ENCODE results near the gene PTF1A. TPM values are rescaled to one million over a fixed set of nuclear protein-coding genes. Genes with fewer than 3 reads are reported as not detected.
"Not testable (repeated sequence)": the region's sequence is repeated elsewhere in the genome, so short reads cannot be mapped to it uniquely, and the experiment has no call there.

The PTF1A gene
- total RNA-seq, 4 donors from 2014 or later, result not detected

DNA sequence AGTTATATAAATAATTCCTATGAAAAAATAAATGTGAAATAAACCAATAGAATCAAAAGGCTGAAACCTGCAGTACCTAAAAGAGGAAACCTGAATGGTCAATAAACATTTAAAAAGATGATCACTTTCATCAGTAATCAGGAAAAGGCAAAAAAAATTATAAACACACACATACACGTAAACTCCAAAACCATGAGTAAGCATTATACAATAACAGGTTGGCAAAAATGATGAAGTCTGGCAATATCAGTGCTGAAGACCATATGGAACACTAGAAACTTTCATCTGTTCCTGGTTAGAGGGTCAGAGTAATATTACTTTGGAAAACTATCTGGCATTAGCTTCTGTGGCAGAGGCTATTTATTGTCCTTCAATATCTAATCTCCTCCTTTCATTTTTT lies 38.5 kb downstream of the PTF1A start:
- DNase-seq (ENCODE audit: low spot score in 2 of 2), result no peak
- TF ChIP-seq, protein P1, sequence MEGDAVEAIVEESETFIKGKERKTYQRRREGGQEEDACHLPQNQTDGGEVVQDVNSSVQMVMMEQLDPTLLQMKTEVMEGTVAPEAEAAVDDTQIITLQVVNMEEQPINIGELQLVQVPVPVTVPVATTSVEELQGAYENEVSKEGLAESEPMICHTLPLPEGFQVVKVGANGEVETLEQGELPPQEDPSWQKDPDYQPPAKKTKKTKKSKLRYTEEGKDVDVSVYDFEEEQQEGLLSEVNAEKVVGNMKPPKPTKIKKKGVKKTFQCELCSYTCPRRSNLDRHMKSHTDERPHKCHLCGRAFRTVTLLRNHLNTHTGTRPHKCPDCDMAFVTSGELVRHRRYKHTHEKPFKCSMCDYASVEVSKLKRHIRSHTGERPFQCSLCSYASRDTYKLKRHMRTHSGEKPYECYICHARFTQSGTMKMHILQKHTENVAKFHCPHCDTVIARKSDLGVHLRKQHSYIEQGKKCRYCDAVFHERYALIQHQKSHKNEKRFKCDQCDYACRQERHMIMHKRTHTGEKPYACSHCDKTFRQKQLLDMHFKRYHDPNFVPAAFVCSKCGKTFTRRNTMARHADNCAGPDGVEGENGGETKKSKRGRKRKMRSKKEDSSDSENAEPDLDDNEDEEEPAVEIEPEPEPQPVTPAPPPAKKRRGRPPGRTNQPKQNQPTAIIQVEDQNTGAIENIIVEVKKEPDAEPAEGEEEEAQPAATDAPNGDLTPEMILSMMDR (IDR thresholded peaks at IDR 0.05), result no peak
- TF ChIP-seq POLR2A (IDR thresholded peaks at IDR 0.05), result no peak
- no peak overlapping the region for H3K4me3 ChIP-seq (ENCODE audit: low read depth, poor library complexity, severe bottlenecking)
- WGBS, 2 donors, result 63 to 74% methylated on average over 1 of the region's 1 CpG
- intact Hi-C loops (cut with DNase I; ENCODE audit: low total_unique reads), result no loop called here

DNA sequence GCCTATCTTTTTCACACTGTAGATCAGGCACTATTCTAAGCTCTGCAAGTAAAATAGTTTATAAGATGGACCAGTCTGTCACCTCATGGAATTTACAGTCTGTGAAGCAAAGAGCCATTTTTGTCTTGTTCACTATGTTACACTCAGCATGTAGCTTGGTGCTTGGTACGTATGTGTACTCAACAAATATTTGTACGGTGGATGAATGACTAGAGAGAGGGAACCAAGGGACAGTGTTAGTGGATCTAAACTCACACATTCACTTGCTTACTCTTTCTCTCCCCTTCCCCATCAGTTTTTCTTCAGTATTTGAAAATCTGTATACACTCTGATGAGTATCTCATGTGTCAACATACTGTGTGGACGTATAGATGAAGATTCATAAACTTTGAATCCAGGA lies 45.9 kb downstream of the PTF1A start:
- intact Hi-C loops (cut with DNase I; ENCODE audit: low total_unique reads), result no loop called here

DNA sequence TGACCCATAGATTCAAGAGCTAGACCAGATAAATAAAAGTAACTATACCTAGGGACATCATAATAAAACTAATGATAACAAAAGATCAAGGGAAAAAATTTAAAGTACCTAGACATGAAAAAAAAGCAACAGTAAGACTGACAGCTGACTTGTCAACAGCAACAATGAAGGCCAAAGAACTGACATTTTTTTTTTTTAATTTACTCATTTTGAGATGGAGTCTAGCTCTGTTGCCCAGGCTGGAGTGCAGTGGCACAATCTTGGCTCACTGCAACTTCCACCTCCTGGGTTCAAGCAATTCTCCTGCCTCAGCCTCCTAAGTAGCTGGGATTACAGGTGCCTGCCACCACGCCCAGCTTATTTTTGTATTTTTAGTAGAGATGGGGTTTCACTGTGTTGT lies 49.7 kb downstream of the PTF1A start:
- 75 to 80% methylated on average over 1 of the region's 1 CpG for WGBS, 2 donors
- H3K4me3 ChIP-seq (ENCODE audit: low read depth, poor library complexity, severe bottlenecking); DNase-seq (ENCODE audit: low spot score in 2 of 2); intact Hi-C loops (cut with DNase I; ENCODE audit: low total_unique reads): not testable (repeated sequence)

More for the DNA sequence above, 45.9 kb downstream of the PTF1A start:
- no peak overlapping the region for H3K4me3 ChIP-seq (ENCODE audit: low read depth, poor library complexity, severe bottlenecking)
- DNase-seq (ENCODE audit: low spot score in 2 of 2), result no peak
- TF ChIP-seq POLR2A (IDR thresholded peaks at IDR 0.05), result no peak
- TF ChIP-seq, protein P1 (IDR thresholded peaks at IDR 0.05), result no peak
- 79 to 80% methylated on average over 3 of the region's 3 CpGs for WGBS, 2 donors

Other genes starting within 250 kb of the PTF1A start
- gene MSRB2, start 96.7 kb upstream of the PTF1A start, total RNA-seq, result 10 to 100 TPM in 1 of 4 donors, 1 to 10 TPM in 3; 3.9 to 15.1 (median 9.1) TPM
- gene C10orf67, start 152.5 kb downstream of the PTF1A start, total RNA-seq, result 1 to 10 TPM in 1 of 4 donors, under 1 TPM in 3; 0.30 to 1.3 (median 0.65) TPM
- gene OTUD1, start 246.8 kb downstream of the PTF1A start, total RNA-seq, result 10 to 100 TPM; 29.4 to 48.5 (median 34.8) TPM

All from lower leg skin (tissue), 4 donors.